Measurements from ENCODE around the gene TMEM143.

The TMEM143 gene

GRCh38 chr19:48371367-48371766 lies 7.6 kb upstream of the TMEM143 start:
- H3K9ac ChIP-seq (ENCODE audit: low read depth in 1 of 2, low read length in 2 of 2), result no peak overlapping the region
- H3K27ac ChIP-seq (ENCODE audit: low read depth in 2 of 2, low read length in 2 of 2), result no peak overlapping the region
- no peak overlapping the region for H3K4me3 ChIP-seq (ENCODE audit: low read length in 2 of 2)
- H3K4me1 ChIP-seq (ENCODE audit: control insufficient read depth in 2 of 2, insufficient read depth in 2 of 2, low read length in 2 of 2), result peaks cover 21% of the 10 kb centered on the region in 2 donors
- no peaks in the 10 kb centered on the region for H3K9me3 ChIP-seq (ENCODE audit: control insufficient read depth in 2 of 2, low read length in 2 of 2)
- no peaks in the 10 kb centered on the region for H3K36me3 ChIP-seq (ENCODE audit: control insufficient read depth in 2 of 2, insufficient read depth in 2 of 2, low read length in 2 of 2)
- no peaks in the 10 kb centered on the region for H3K27me3 ChIP-seq (ENCODE audit: control insufficient read depth in 2 of 2, insufficient read depth in 2 of 2, low read length in 2 of 2)

DNA sequence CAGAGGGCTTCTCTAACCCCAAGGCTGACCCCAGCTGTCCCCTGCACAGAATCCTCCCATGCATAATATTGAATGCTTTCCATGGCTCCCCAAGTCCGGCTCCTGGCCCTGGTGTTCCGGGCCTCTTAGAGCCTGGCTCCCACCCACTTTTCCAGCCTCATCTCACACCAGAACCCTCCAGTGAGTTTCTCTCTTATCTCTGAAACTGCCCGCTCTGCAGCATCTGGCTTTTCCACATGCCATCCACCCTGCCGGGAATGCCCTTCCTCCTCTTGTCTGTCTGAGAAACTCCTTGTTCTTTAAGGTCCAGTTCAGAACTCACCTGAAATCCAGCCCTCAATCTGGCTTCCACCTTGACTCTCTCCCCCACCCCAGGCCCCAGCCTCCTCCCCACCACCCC lies 7.2 kb upstream of the TMEM143 start:
- Histone ChIP-seq H3K4me1 (ENCODE audit: control insufficient read depth in 2 of 2, insufficient read depth in 2 of 2, low read length in 2 of 2) (peaks cover 21% of the 10 kb centered on the region in 2 donors), H3K27me3 (ENCODE audit: control insufficient read depth in 2 of 2, insufficient read depth in 2 of 2, low read length in 2 of 2) (no peaks in the 10 kb centered on the region), H3K4me3 (ENCODE audit: low read length in 2 of 2) (no peak overlapping the region), H3K27ac (ENCODE audit: low read depth in 2 of 2, low read length in 2 of 2) (no peak overlapping the region), H3K9ac (ENCODE audit: low read depth in 1 of 2, low read length in 2 of 2) (no peak overlapping the region), H3K36me3 (ENCODE audit: control insufficient read depth in 2 of 2, insufficient read depth in 2 of 2, low read length in 2 of 2) (no peaks in the 10 kb centered on the region), H3K9me3 (ENCODE audit: control insufficient read depth in 2 of 2, low read length in 2 of 2) (no peaks in the 10 kb centered on the region)

DNA sequence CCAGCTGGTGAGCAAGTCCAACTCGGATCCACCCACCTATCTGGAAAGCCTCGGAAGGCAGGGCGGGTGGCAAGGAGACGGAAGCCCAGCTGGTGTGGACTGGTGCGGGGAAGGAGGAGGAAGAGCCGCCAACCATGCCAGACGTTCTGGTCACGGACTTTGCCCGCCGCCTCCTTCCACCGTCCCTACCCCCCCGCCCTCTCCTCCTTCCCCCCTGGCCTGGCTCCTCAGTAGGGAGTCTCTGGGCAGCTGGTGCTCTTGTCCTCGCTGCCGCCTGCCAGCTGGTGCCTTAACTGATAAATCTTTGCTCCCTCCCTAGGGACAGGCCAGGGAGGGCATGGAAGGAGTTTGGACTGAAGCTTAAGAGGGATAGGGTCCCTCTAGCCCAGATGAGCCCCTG lies 5.2 kb upstream of the TMEM143 start:
- Histone ChIP-seq H3K9me3 (ENCODE audit: control insufficient read depth in 2 of 2, low read length in 2 of 2) (no peaks in the 10 kb centered on the region), H3K4me1 (ENCODE audit: control insufficient read depth in 2 of 2, insufficient read depth in 2 of 2, low read length in 2 of 2) (peaks cover 27 to 28% of the 10 kb centered on the region in 2 donors), H3K27ac (ENCODE audit: low read depth in 2 of 2, low read length in 2 of 2) (peak overlapping the region; percentile 70 to 79), H3K36me3 (ENCODE audit: control insufficient read depth in 2 of 2, insufficient read depth in 2 of 2, low read length in 2 of 2) (no peaks in the 10 kb centered on the region), H3K4me3 (ENCODE audit: low read length in 2 of 2) (peak overlapping the region in 1 of 2 donors; percentile 3), H3K27me3 (ENCODE audit: control insufficient read depth in 2 of 2, insufficient read depth in 2 of 2, low read length in 2 of 2) (no peaks in the 10 kb centered on the region), H3K9ac (ENCODE audit: low read depth in 1 of 2, low read length in 2 of 2) (peak overlapping the region in 1 of 2 donors; percentile 39)

- H3K9me3 ChIP-seq (ENCODE audit: control insufficient read depth in 2 of 2, low read length in 2 of 2), result no peaks in the 10 kb centered on the region
- H3K4me3 ChIP-seq (ENCODE audit: low read length in 2 of 2), result no peak overlapping the region
- H3K36me3 ChIP-seq (ENCODE audit: control insufficient read depth in 2 of 2, insufficient read depth in 2 of 2, low read length in 2 of 2), result no peaks in the 10 kb centered on the region
- peak overlapping the region in 1 of 2 donors; percentile 69 for H3K27ac ChIP-seq (ENCODE audit: low read depth in 2 of 2, low read length in 2 of 2)
- H3K4me1 ChIP-seq (ENCODE audit: control insufficient read depth in 2 of 2, insufficient read depth in 2 of 2, low read length in 2 of 2), result peaks cover 34% of the 10 kb centered on the region in 2 donors
- H3K9ac ChIP-seq (ENCODE audit: low read depth in 1 of 2, low read length in 2 of 2), result no peak overlapping the region
- H3K27me3 ChIP-seq (ENCODE audit: control insufficient read depth in 2 of 2, insufficient read depth in 2 of 2, low read length in 2 of 2), result no peaks in the 10 kb centered on the region
These were observed 4.1 kb upstream of the TMEM143 start for GRCh38 chr19:48367855-48368254.

DNA sequence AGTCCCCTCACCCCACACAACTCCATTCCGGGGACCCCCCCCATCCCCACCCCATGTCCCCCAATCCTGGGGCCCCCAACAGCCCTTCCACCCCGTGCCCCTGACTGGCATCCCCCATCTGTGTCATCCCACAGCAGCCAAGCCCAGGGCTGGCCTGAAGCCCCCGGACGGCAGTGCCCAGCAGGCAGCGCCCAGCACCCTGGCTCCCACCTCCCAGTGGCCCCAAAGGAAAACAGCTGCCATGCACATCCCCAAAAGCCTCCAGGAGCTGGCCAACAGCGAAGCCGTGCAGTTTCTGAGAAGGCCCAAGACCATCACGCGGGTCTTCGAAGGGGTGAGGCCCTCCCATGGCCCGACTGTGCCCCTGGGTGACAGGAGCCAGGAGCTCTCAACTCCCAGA lies 1.9 kb upstream of the TMEM143 start:
- Histone ChIP-seq H3K9me3 (ENCODE audit: control insufficient read depth in 2 of 2, low read length in 2 of 2) (no peaks in the 10 kb centered on the region), H3K36me3 (ENCODE audit: control insufficient read depth in 2 of 2, insufficient read depth in 2 of 2, low read length in 2 of 2) (no peaks in the 10 kb centered on the region), H3K4me3 (ENCODE audit: low read length in 2 of 2) (no peak overlapping the region), H3K9ac (ENCODE audit: low read depth in 1 of 2, low read length in 2 of 2) (no peak overlapping the region), H3K4me1 (ENCODE audit: control insufficient read depth in 2 of 2, insufficient read depth in 2 of 2, low read length in 2 of 2) (peaks cover 29 to 34% of the 10 kb centered on the region in 2 donors), H3K27me3 (ENCODE audit: control insufficient read depth in 2 of 2, insufficient read depth in 2 of 2, low read length in 2 of 2) (no peaks in the 10 kb centered on the region), H3K27ac (ENCODE audit: low read depth in 2 of 2, low read length in 2 of 2) (no peak overlapping the region)

DNA sequence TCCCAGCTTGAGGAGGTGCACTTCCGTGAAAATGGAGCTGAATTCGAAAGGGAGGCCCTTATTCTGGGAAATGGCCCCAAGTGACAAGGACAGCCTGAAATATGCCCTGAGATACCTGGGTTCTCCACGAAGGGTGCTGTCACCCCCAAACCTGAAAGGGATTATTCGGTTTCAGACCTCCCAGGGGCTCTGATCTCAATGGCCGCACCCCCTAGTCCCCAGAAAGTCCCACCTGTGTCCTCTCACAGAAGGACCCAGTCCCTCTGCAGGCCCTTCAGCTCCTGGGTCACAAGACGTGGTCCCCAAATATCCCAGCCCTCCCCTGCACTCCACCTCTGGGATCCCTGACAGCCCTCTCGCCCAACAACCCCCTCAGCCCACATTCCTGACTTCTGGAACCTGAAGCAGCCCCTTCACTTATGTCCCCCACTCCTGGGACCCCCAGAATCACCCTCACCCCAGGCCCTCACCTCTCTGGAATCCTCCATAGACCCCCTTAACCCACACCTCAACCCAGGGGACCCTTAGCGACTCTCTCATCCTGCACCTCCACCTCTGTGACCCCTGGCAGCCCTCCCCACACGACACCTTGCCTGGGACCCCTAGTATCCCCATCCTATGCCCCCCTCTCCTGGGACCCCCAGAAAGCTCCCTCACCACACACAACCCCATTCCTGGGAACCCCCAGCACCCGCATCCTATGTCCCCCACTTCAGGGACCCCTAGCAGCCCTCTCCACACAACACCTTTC lies 1.0 kb upstream of the TMEM143 start:
- no peaks in the 10 kb centered on the region for H3K27me3 ChIP-seq (ENCODE audit: control insufficient read depth in 2 of 2, insufficient read depth in 2 of 2, low read length in 2 of 2)
- peak overlapping the region; percentile 71 to 83 for H3K4me3 ChIP-seq (ENCODE audit: low read length in 2 of 2)
- H3K36me3 ChIP-seq (ENCODE audit: control insufficient read depth in 2 of 2, insufficient read depth in 2 of 2, low read length in 2 of 2), result no peaks in the 10 kb centered on the region
- peak overlapping the region; percentile 76 to 86 for H3K9ac ChIP-seq (ENCODE audit: low read depth in 1 of 2, low read length in 2 of 2)
- no peaks in the 10 kb centered on the region for H3K9me3 ChIP-seq (ENCODE audit: control insufficient read depth in 2 of 2, low read length in 2 of 2)
- peaks cover 28 to 32% of the 10 kb centered on the region in 2 donors for H3K4me1 ChIP-seq (ENCODE audit: control insufficient read depth in 2 of 2, insufficient read depth in 2 of 2, low read length in 2 of 2)
- H3K27ac ChIP-seq (ENCODE audit: low read depth in 2 of 2, low read length in 2 of 2), result peak overlapping the region; percentile 93 to 99

DNA sequence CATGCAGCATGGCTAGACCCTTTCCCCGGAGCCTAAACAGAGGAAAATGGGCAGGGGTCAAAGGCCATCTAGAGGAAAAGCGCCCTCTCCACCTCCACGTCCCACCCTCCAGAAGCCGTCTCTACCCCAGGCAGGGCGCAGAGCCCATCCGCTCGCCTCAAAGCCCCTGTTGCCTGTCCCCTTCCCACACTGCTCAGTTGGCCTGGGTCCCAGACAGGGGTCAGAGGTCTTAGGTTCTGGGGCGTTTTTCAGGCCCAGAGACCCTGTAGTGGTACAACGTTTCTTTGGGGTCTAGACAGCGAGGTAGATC lies 285 bp downstream of the TMEM143 start:
- Histone ChIP-seq H3K4me3 (ENCODE audit: low read length in 2 of 2) (peak overlapping the region; percentile 71 to 83), H3K9ac (ENCODE audit: low read depth in 1 of 2, low read length in 2 of 2) (peak overlapping the region; percentile 86 to 88), H3K9me3 (ENCODE audit: control insufficient read depth in 2 of 2, low read length in 2 of 2) (no peaks in the 10 kb centered on the region)

DNA sequence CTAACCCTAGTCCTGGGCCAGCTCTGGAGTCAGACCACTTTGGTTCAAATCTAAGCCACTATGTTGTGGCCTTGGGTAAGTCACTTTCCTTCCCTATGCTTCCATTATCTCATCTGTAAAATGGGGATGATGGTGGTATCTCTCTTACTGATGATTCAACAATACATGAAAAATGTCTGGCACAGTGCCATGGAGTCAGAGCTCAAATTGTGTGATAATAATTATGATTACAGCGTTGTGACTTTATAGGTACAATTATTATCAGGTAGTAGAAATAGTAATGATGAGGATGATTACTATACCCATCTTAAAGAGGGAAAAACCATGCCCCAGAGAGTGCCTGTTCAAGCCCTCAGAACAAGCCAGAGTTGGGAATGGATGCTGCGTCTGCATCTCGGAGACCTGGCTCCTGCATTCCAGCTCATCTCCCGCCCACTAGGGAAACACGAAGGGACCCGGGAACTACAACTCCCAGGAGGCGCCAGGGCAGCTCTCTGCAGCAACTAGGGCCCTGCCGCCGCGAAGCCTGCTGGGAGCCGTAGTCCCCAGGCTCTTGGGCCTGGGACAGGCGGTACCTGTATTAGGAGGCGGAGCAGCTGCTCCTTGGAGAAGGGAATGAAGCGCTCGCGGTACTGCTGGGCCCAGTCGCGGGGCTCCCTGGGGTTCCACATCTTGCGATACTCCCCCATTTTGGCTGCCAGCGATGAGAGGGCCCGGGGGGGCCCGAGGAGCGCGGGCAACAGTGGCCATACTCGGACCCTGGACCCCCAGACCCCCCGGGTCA lies 832 bp downstream of the TMEM143 start:
- H3K9ac ChIP-seq (ENCODE audit: low read depth in 1 of 2, low read length in 2 of 2), result peak overlapping the region; percentile 86 to 88

More for the DNA sequence above, 285 bp downstream of the TMEM143 start:
- peak overlapping the region; percentile 93 to 99 for H3K27ac ChIP-seq (ENCODE audit: low read depth in 2 of 2, low read length in 2 of 2)
- no peaks in the 10 kb centered on the region for H3K27me3 ChIP-seq (ENCODE audit: control insufficient read depth in 2 of 2, insufficient read depth in 2 of 2, low read length in 2 of 2)
- H3K4me1 ChIP-seq (ENCODE audit: control insufficient read depth in 2 of 2, insufficient read depth in 2 of 2, low read length in 2 of 2), result peaks cover 17 to 22% of the 10 kb centered on the region in 2 donors
- H3K36me3 ChIP-seq (ENCODE audit: control insufficient read depth in 2 of 2, insufficient read depth in 2 of 2, low read length in 2 of 2), result no peaks in the 10 kb centered on the region

GRCh38 chr19:48361912-48362311 lies 1.8 kb downstream of the TMEM143 start:
- Histone ChIP-seq H3K9ac (ENCODE audit: low read depth in 1 of 2, low read length in 2 of 2) (no peak overlapping the region), H3K4me3 (ENCODE audit: low read length in 2 of 2) (no peak overlapping the region), H3K36me3 (ENCODE audit: control insufficient read depth in 2 of 2, insufficient read depth in 2 of 2, low read length in 2 of 2) (no peaks in the 10 kb centered on the region), H3K27me3 (ENCODE audit: control insufficient read depth in 2 of 2, insufficient read depth in 2 of 2, low read length in 2 of 2) (no peaks in the 10 kb centered on the region), H3K27ac (ENCODE audit: low read depth in 2 of 2, low read length in 2 of 2) (no peak overlapping the region), H3K9me3 (ENCODE audit: control insufficient read depth in 2 of 2, low read length in 2 of 2) (no peaks in the 10 kb centered on the region), H3K4me1 (ENCODE audit: control insufficient read depth in 2 of 2, insufficient read depth in 2 of 2, low read length in 2 of 2) (peaks cover 12% of the 10 kb centered on the region in 2 donors)

More for the DNA sequence above, 832 bp downstream of the TMEM143 start:
- peaks cover 14 to 18% of the 10 kb centered on the region in 2 donors for H3K4me1 ChIP-seq (ENCODE audit: control insufficient read depth in 2 of 2, insufficient read depth in 2 of 2, low read length in 2 of 2)
- H3K4me3 ChIP-seq (ENCODE audit: low read length in 2 of 2), result peak overlapping the region; percentile 71 to 83
- no peaks in the 10 kb centered on the region for H3K9me3 ChIP-seq (ENCODE audit: control insufficient read depth in 2 of 2, low read length in 2 of 2)
- peak overlapping the region; percentile 93 to 99 for H3K27ac ChIP-seq (ENCODE audit: low read depth in 2 of 2, low read length in 2 of 2)
- no peaks in the 10 kb centered on the region for H3K27me3 ChIP-seq (ENCODE audit: control insufficient read depth in 2 of 2, insufficient read depth in 2 of 2, low read length in 2 of 2)
- H3K36me3 ChIP-seq (ENCODE audit: control insufficient read depth in 2 of 2, insufficient read depth in 2 of 2, low read length in 2 of 2), result no peaks in the 10 kb centered on the region

- Histone ChIP-seq H3K27ac (ENCODE audit: low read depth in 2 of 2, low read length in 2 of 2) (no peak overlapping the region), H3K4me1 (ENCODE audit: control insufficient read depth in 2 of 2, insufficient read depth in 2 of 2, low read length in 2 of 2) (peaks cover 5 to 6% of the 10 kb centered on the region in 2 donors), H3K9ac (ENCODE audit: low read depth in 1 of 2, low read length in 2 of 2) (no peak overlapping the region), H3K9me3 (ENCODE audit: control insufficient read depth in 2 of 2, low read length in 2 of 2) (no peaks in the 10 kb centered on the region), H3K36me3 (ENCODE audit: control insufficient read depth in 2 of 2, insufficient read depth in 2 of 2, low read length in 2 of 2) (no peaks in the 10 kb centered on the region), H3K27me3 (ENCODE audit: control insufficient read depth in 2 of 2, insufficient read depth in 2 of 2, low read length in 2 of 2) (no peaks in the 10 kb centered on the region), H3K4me3 (ENCODE audit: low read length in 2 of 2) (no peak overlapping the region)
These were observed 4.6 kb downstream of the TMEM143 start for GRCh38 chr19:48359123-48359522.

Data from mucosa of rectum (tissue), 2 donors.